Trophoblast cell (in vitro differentiated cells and primary cell): ENCODE measurements around the gene KREMEN1.
"Not testable (repeated sequence)": the region's sequence is repeated elsewhere in the genome, so short reads cannot be mapped to it uniquely, and the experiment has no call there.

Experiments used
- DNase-seq, 2 donors: peaks; one replicate each; pipeline ENCODE4 v3.0.0-alpha.2; 2016
- H2AFZ ChIP-seq: 2 replicates; pipeline ENCODE4 v1.6.1; 2013; ENCODE audit warnings: low read length, moderate library complexity, mild to moderate bottlenecking; ENCODE audit not compliant: insufficient read depth, poor library complexity
- H2AK5ac ChIP-seq: 2 replicates; pipeline ENCODE4 v1.6.1; 2013; ENCODE audit warnings: mild to moderate bottlenecking, low read length
- H2BK120ac ChIP-seq: 2 replicates; pipeline ENCODE4 v1.6.1; 2013; ENCODE audit warnings: low read length, mild to moderate bottlenecking, moderate library complexity; ENCODE audit not compliant: insufficient read depth, poor library complexity
- H2BK12ac ChIP-seq: 2 replicates; pipeline ENCODE4 v1.6.1; 2013; ENCODE audit warnings: mild to moderate bottlenecking, low read length, moderate library complexity
- H2BK5ac ChIP-seq: 2 replicates; pipeline ENCODE4 v1.6.1; 2013; ENCODE audit warnings: low read length, low read depth, moderate library complexity, mild to moderate bottlenecking; ENCODE audit not compliant: poor library complexity
- H3K14ac ChIP-seq: 2 replicates; pipeline ENCODE4 v1.6.1; 2013; ENCODE audit warnings: mild to moderate bottlenecking, low read length
- H3K18ac ChIP-seq: 2 replicates; pipeline ENCODE4 v1.6.1; 2013; ENCODE audit warnings: mild to moderate bottlenecking, low read length
- H3K23ac ChIP-seq: 2 replicates; pipeline ENCODE4 v1.6.1; 2013; ENCODE audit warnings: low read length
- H3K27ac ChIP-seq: 2 replicates; pipeline ENCODE4 v1.5.1; 2013; ENCODE audit warnings: low read depth, mild to moderate bottlenecking, inconsistent platforms, low read length, moderate library complexity
- H3K27me3 ChIP-seq: 2 replicates; pipeline ENCODE4 v1.6.1; 2013; ENCODE audit warnings: inconsistent platforms, mild to moderate bottlenecking, low read length, moderate library complexity; ENCODE audit not compliant: insufficient read depth
- H3K36me3 ChIP-seq, 2 experiments: 1 replicate in 1 of 2; 2 replicates in 1 of 2; pipeline ENCODE4 v1.6.1; 2013; ENCODE audit warnings: low read length in 2 of 2, mild to moderate bottlenecking in 2 of 2, moderate library complexity in 1 of 2; ENCODE audit not compliant: insufficient read depth in 2 of 2, control insufficient read depth in 1 of 2
- H3K4ac ChIP-seq: 2 replicates; pipeline ENCODE4 v1.6.1; 2013; ENCODE audit warnings: low read depth, mild to moderate bottlenecking, low read length, moderate library complexity
- H3K4me1 ChIP-seq, 2 experiments: 1 replicate in 1 of 2; 2 replicates in 1 of 2; pipeline ENCODE4 v1.6.1; 2013; ENCODE audit warnings: low read length in 2 of 2, mild to moderate bottlenecking in 2 of 2, moderate library complexity in 1 of 2; ENCODE audit not compliant: insufficient read depth in 2 of 2, control insufficient read depth in 1 of 2
- H3K4me2 ChIP-seq: 2 replicates; pipeline ENCODE4 v1.6.1; 2013; ENCODE audit warnings: inconsistent platforms, mild to moderate bottlenecking, low read length, moderate library complexity
- H3K4me3 ChIP-seq: 2 replicates; pipeline ENCODE4 v1.5.1; 2013; ENCODE audit warnings: mild to moderate bottlenecking, low read depth, low read length, inconsistent platforms
- H3K79me1 ChIP-seq: one replicate; pipeline ENCODE4 v1.6.1; 2013; ENCODE audit warnings: low read length
- H3K79me2 ChIP-seq: 2 replicates; pipeline ENCODE4 v1.6.1; 2013; ENCODE audit warnings: low read length, mild to moderate bottlenecking; ENCODE audit not compliant: control insufficient read depth, insufficient read depth, poor library complexity
- H3K9ac ChIP-seq: 2 replicates; pipeline ENCODE4 v1.6.1; 2013; ENCODE audit warnings: mild to moderate bottlenecking, low read length
- H3K9me3 ChIP-seq: 2 replicates; pipeline ENCODE4 v1.6.1; 2013; ENCODE audit warnings: low read depth, mild to moderate bottlenecking, control low read depth, inconsistent platforms, low read length; ENCODE audit not compliant: insufficient read depth
- H4K12ac ChIP-seq: 2 replicates; pipeline ENCODE4 v1.6.1; 2013; ENCODE audit warnings: low read depth, mild to moderate bottlenecking, low read length, moderate library complexity
- H4K8ac ChIP-seq: 2 replicates; pipeline ENCODE4 v1.6.1; 2013; ENCODE audit warnings: low read depth, mild to moderate bottlenecking, low read length, moderate library complexity
- H4K91ac ChIP-seq: one replicate; pipeline ENCODE4 v1.6.1; 2013; ENCODE audit warnings: low read depth, mild to moderate bottlenecking, low read length, moderate library complexity
- WGBS: extraction: QIAGEN DNeasy Blood & Tissue Kit; methylation state at CpG from one replicate; pipeline ENCODE4 v1.1.7; 2013; ENCODE audit warnings: missing lambda C conversion rate; ENCODE audit not compliant: insufficient read length, insufficient coverage; ENCODE audit errors: extremely low coverage; 5-methylcytosine and 5-hydroxymethylcytosine counted together

The KREMEN1 gene

GRCh38 chr22:29115682-29116288, 43.0 kb downstream of the KREMEN1 start:
- no peak overlapping the region for H3K4me2 ChIP-seq
- no peak overlapping the region for H3K23ac ChIP-seq
- H3K79me2 ChIP-seq, result no peaks in the 10 kb centered on the region
- peaks cover 0 to 2% of the 10 kb centered on the region in 2 experiments for H3K4me1 ChIP-seq
- no peak overlapping the region for H4K8ac ChIP-seq
- H3K4me3 ChIP-seq, result no peak overlapping the region
- H3K27ac ChIP-seq, result no peak overlapping the region
- H3K36me3 ChIP-seq, result no peaks in the 10 kb centered on the region
- H3K4ac ChIP-seq, result no peak overlapping the region
- H3K27me3 ChIP-seq, result no peaks in the 10 kb centered on the region
- no peak overlapping the region for H2AFZ ChIP-seq
- no peaks in the 10 kb centered on the region for H3K79me1 ChIP-seq
- no CpG with 5 or more reads among the region's 2 CpGs for WGBS
- peaks cover 9% of the 10 kb centered on the region for H3K9me3 ChIP-seq
- H3K14ac ChIP-seq, result no peak overlapping the region
- H3K18ac ChIP-seq, result no peak overlapping the region
- DNase-seq, result no peak
- no peak overlapping the region for H4K91ac ChIP-seq
- H2AK5ac ChIP-seq, result no peak overlapping the region
- no peak overlapping the region for H4K12ac ChIP-seq
- no peak overlapping the region for H2BK120ac ChIP-seq
- no peak overlapping the region for H2BK12ac ChIP-seq
- H3K9ac ChIP-seq, result no peak overlapping the region
- H2BK5ac ChIP-seq, result no peak overlapping the region

DNA sequence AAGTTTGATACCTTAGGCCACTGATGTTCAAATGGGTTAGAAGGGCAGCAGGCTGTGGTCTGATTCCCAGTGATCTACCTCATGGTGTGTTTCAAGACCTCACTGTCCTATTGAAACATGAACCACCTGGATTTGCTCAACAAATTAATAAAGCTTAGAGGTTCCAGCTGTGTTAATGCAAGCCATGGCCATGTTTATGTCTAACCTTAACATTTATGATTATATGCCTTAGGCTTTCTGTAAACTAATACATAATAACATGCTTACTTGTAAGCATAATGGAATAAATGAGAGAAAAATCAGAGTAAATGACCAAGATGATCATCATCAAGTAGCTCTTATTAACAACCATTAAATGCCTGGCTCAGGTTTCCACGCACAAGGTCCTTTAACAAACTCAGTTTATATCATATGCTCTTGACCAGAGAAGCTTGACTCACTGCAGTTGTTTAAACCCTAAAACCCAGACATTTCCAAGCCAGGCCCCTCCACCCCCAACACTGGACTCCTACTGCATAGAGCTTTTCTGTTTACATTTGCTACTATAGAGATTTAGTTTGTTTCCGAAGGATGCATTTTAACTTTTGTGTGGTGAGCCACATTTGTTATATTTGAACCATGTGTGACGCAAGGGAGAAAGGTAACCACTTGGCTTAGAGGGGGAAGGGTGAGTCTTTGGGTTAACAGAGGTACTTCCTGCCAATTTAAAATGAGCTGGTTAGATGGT, 43.7 kb downstream of the KREMEN1 start:
- Histone ChIP-seq H3K18ac (no peak overlapping the region), H3K36me3 (no peaks in the 10 kb centered on the region), H3K9ac (no peak overlapping the region), H2AFZ (no peak overlapping the region), H2BK12ac (no peak overlapping the region), H3K4me3 (no peak overlapping the region), H3K9me3 (peaks cover 9% of the 10 kb centered on the region), H3K79me2 (no peaks in the 10 kb centered on the region), H3K23ac (no peak overlapping the region), H4K8ac (no peak overlapping the region), H2AK5ac (no peak overlapping the region), H3K27me3 (no peaks in the 10 kb centered on the region), H2BK5ac (no peak overlapping the region), H4K12ac (no peak overlapping the region), H3K4me1 (peaks cover 0 to 2% of the 10 kb centered on the region in 2 experiments), H3K14ac (no peak overlapping the region), H4K91ac (no peak overlapping the region), H3K4me2 (no peak overlapping the region), H3K4ac (no peak overlapping the region), H3K27ac (no peak overlapping the region), H3K79me1 (no peaks in the 10 kb centered on the region), H2BK120ac (no peak overlapping the region)
- no peak for DNase-seq
- no CpG with 5 or more reads among the region's 3 CpGs for WGBS

GRCh38 chr22:29117799-29118477, 45.1 kb downstream of the KREMEN1 start:
- Histone ChIP-seq H3K18ac (no peak overlapping the region), H4K12ac (no peak overlapping the region), H3K23ac (no peak overlapping the region), H3K9me3 (peaks cover 6% of the 10 kb centered on the region), H2AK5ac (no peak overlapping the region), H4K8ac (no peak overlapping the region), H2BK120ac (no peak overlapping the region), H3K4me1 (no peaks in the 10 kb centered on the region), H3K36me3 (no peaks in the 10 kb centered on the region), H4K91ac (no peak overlapping the region), H3K27ac (no peak overlapping the region), H3K4me3 (no peak overlapping the region), H3K4ac (no peak overlapping the region), H3K4me2 (no peak overlapping the region), H3K79me2 (no peaks in the 10 kb centered on the region), H2BK12ac (no peak overlapping the region), H3K79me1 (no peaks in the 10 kb centered on the region), H3K14ac (no peak overlapping the region), H2AFZ (no peak overlapping the region), H3K9ac (no peak overlapping the region), H2BK5ac (no peak overlapping the region), H3K27me3 (no peaks in the 10 kb centered on the region)
- no CpG with 5 or more reads among the region's 6 CpGs for WGBS
- DNase-seq, result no peak

DNA sequence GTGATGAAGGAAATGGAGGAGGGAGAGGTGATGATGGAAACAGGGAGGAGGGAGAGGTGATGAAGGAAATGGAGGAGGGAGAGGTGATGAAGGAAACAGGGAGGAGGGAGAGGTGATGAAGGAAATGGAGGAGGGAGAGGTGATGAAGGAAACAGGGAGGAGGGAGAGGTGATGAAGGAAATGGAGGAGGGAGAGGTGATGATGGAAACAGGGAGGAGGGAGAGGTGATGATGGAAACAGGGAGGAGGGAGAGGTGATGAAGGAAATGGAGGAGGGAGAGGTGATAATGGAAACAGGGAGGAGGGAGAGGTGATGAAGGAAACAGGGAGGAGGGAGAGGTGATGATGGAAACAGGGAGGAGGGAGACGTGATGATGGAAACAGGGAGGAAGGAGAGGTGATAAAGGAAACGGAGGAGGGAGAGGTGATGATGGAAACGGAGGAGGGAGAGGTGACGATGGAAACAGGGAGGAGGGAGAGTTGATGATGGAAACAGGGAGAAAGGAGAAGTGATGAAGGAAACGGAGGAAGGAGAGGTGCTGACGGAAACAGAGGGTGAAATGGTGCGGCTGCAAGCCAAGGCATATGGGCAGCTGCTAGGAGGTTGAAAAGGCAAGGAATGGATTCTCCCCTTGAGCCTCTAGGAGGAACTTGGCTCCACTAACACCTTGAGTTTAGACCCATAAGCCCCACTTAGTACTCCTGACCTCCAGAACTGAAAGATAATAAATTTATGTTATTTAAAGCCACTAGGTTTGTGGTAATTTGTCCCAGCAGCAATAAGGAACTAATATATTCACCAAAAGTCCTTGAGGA, 47.5 kb downstream of the KREMEN1 start:
- not testable (repeated sequence) for H4K12ac ChIP-seq, H3K18ac ChIP-seq, H3K23ac ChIP-seq, H2BK5ac ChIP-seq, H3K4me1 ChIP-seq, H3K4me2 ChIP-seq, H3K9ac ChIP-seq, H3K36me3 ChIP-seq, H3K14ac ChIP-seq, H3K79me2 ChIP-seq, H3K79me1 ChIP-seq, DNase-seq, H3K27me3 ChIP-seq, H3K4me3 ChIP-seq, H2BK120ac ChIP-seq, H2AK5ac ChIP-seq, H2BK12ac ChIP-seq, H3K9me3 ChIP-seq, H3K27ac ChIP-seq, H4K91ac ChIP-seq, H4K8ac ChIP-seq, H3K4ac ChIP-seq, H2AFZ ChIP-seq
- WGBS, result 100% methylated on average over 4 of the region's 7 CpGs
